A673 (cell line): ENCODE data around the gene BBS1. TPM values are rescaled to one million over a fixed set of nuclear protein-coding genes. Genes with fewer than 3 reads are reported as not detected.

ENCODE experiments used
- BruUV-seq: library from RNA; stranded (reverse); fragments of 400-500 nt; replicated peaks from 2 replicates; lab custom pipeline; 2021; lab: Mats Ljungman, UMichigan
- CTCF ChIA-PET: fragments of 300-600 bp; sonication (Branson Sonifier 250); formaldehyde crosslinking; loops from one replicate; lab custom pipeline; 2022; ENCODE audit warnings: antibody characterized with exemption; lab: Charles Lee
- POLR2A ChIA-PET: fragments of 300-600 bp; sonication (Branson Sonifier 250); formaldehyde crosslinking; loops from one replicate; lab custom pipeline; 2022; ENCODE audit warnings: antibody characterized with exemption; ENCODE audit not compliant: low non-redundant PET; lab: Charles Lee
- DNase-seq: peaks from one replicate; pipeline ENCODE4 v3.0.0-alpha.2; 2015; ENCODE audit warnings: low spot score
- H3K27ac ChIP-seq: fragments of 200-600 bp; sonication (generic); 2 replicates; pipeline ENCODE4 v1.5.1; 2016; ENCODE audit warnings: mixed run types, low read depth, mild to moderate bottlenecking, mixed read lengths, antibody characterized with exemption, low read length; ENCODE audit not compliant: poor library complexity, severe bottlenecking
- H3K27me3 ChIP-seq: fragments of 200-600 bp; sonication (generic); replicated peaks from 2 replicates; pipeline ENCODE4 v1.6.1; 2017; ENCODE audit warnings: mixed run types, low read depth, mild to moderate bottlenecking, mixed read lengths, antibody characterized with exemption, low read length; ENCODE audit not compliant: insufficient read depth, poor library complexity
- H3K36me3 ChIP-seq: fragments of 200-600 bp; sonication (generic); 2 replicates; pipeline ENCODE4 v1.6.1; 2016; ENCODE audit warnings: mixed run types, mild to moderate bottlenecking, mixed read lengths, antibody characterized with exemption, low read length; ENCODE audit not compliant: insufficient read depth, poor library complexity, severe bottlenecking
- H3K4me1 ChIP-seq: fragments of 200-600 bp; sonication (generic); 2 replicates; pipeline ENCODE4 v1.6.1; 2017; ENCODE audit warnings: mixed run types, mild to moderate bottlenecking, mixed read lengths, antibody characterized with exemption, low read length; ENCODE audit not compliant: insufficient read depth, poor library complexity, severe bottlenecking
- H3K4me3 ChIP-seq: fragments of 200-600 bp; sonication (generic); 2 replicates; pipeline ENCODE4 v1.5.1; 2016; ENCODE audit warnings: low read depth, mixed run types, mild to moderate bottlenecking, mixed read lengths, low read length; ENCODE audit not compliant: poor library complexity, severe bottlenecking
- H3K9me3 ChIP-seq: fragments of 200-600 bp; sonication (generic); 2 replicates; pipeline ENCODE4 v1.6.1; 2016; ENCODE audit warnings: mixed run types, low read depth, mild to moderate bottlenecking, mixed read lengths, antibody characterized with exemption, low read length; ENCODE audit not compliant: poor library complexity, severe bottlenecking
- CTCF ChIP-seq: fragments of 300-800, 200-600 bp; sonication (generic); conservative IDR thresholded peaks from 2 replicates; pipeline ENCODE4 v1.5.1; 2017; ENCODE audit warnings: low read depth, mild to moderate bottlenecking, antibody characterized with exemption, low read length, moderate library complexity, mixed read lengths
- EZH2 ChIP-seq: fragments of 200-600 bp; sonication (generic); IDR thresholded peaks from 2 replicates; pipeline ENCODE4 v1.6.1; 2017; ENCODE audit warnings: borderline replicate concordance, low read depth, mild to moderate bottlenecking, mixed read lengths, antibody characterized with exemption, low read length; ENCODE audit not compliant: poor library complexity, severe bottlenecking
- intact Hi-C: fragments of 100-400 bp; cut with micrococcal nuclease; formaldehyde crosslinking; loops from one replicate; pipeline ENCODE4 v1.10.0; 2022; ENCODE audit not compliant: unreplicated experiment
- total RNA-seq: library from RNA; stranded (reverse); gene quantifications from 2 replicates; pipeline ENCODE4 v1.2.3, GENCODE V29; 2021

Gene BBS1
- total RNA-seq, 1 experiment from 2014 or later = 40.5 TPM

GRCh38 chr11:66559142-66559865 lies 48.9 kb downstream of the BBS1 start:
- ChIA-PET CTCF (no interaction called here), POLR2A (interaction anchor here (0.7 kb wide), 1 partner anchor 141 kb away, joined by 10 read pairs; no protein-coding TSS in a partner anchor)

GRCh38 chr11:66559866-66560676 lies 49.6 kb downstream of the BBS1 start:
- Histone ChIP-seq H3K27me3 (peaks cover 21% of the 10 kb centered on the region), H3K9me3 (no peaks in the 10 kb centered on the region), H3K27ac (no peak overlapping the region), H3K4me1 (no peaks in the 10 kb centered on the region), H3K4me3 (no peak overlapping the region), H3K36me3 (no peaks in the 10 kb centered on the region)
- TF ChIP-seq EZH2 = no peak
- no peak for TF ChIP-seq CTCF
- DNase-seq = no peak
- BruUV-seq = no TSS peak
- intact Hi-C loops = no loop called here
- ChIA-PET CTCF (no interaction called here), POLR2A (interaction anchor here (0.7 kb wide), 1 partner anchor 142 kb away, joined by 10 read pairs; no protein-coding TSS in a partner anchor)

More at GRCh38 chr11:66559142-66559865, 48.9 kb downstream of the BBS1 start:
- Histone ChIP-seq H3K9me3 (no peaks in the 10 kb centered on the region), H3K4me1 (no peaks in the 10 kb centered on the region), H3K4me3 (no peak overlapping the region), H3K27me3 (peaks cover 21% of the 10 kb centered on the region), H3K36me3 (no peaks in the 10 kb centered on the region), H3K27ac (no peak overlapping the region)
- TF ChIP-seq EZH2 (no peak), CTCF (no peak)
- DNase-seq = no peak
- BruUV-seq = no TSS peak
- intact Hi-C loops = no loop called here

- TF ChIP-seq CTCF (no peak), EZH2 (no peak)
- no TSS peak for BruUV-seq
- Histone ChIP-seq H3K9me3 (no peaks in the 10 kb centered on the region), H3K36me3 (no peaks in the 10 kb centered on the region), H3K27me3 (peaks cover 21% of the 10 kb centered on the region), H3K4me1 (no peaks in the 10 kb centered on the region), H3K4me3 (no peak overlapping the region), H3K27ac (no peak overlapping the region)
- no peak for DNase-seq
- ChIA-PET CTCF (no interaction called here), POLR2A (no interaction called here)
- intact Hi-C loops = no loop called here
Observed at GRCh38 chr11:66561178-66561974, 50.9 kb downstream of the BBS1 start.
